ENCODE results near the gene ANKRD53.
A peak's percentile ranks its signal among the peaks of the same experiment; 100 is the strongest.

Gene ANKRD53

DNA sequence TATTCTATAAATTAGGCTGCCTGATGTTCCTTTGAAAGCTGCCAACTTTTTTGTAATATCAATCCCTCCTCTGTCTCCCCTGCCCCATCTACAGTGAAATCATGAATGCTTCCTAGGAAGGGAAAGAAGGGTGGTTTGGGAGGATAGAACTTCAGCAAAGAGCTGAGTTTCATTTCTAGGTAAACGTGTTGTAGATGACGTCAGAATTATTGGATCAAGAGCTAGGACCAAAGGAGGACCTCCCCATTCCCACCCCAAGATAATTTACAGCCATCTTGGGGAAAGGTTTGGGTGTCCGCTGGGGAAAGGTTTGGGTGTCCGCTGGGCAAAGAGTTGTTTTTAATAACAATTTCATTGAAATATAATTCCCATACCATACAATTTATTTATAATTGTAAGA, 11.2 kb upstream of the ANKRD53 start:
- TF ChIP-seq, protein P1, sequence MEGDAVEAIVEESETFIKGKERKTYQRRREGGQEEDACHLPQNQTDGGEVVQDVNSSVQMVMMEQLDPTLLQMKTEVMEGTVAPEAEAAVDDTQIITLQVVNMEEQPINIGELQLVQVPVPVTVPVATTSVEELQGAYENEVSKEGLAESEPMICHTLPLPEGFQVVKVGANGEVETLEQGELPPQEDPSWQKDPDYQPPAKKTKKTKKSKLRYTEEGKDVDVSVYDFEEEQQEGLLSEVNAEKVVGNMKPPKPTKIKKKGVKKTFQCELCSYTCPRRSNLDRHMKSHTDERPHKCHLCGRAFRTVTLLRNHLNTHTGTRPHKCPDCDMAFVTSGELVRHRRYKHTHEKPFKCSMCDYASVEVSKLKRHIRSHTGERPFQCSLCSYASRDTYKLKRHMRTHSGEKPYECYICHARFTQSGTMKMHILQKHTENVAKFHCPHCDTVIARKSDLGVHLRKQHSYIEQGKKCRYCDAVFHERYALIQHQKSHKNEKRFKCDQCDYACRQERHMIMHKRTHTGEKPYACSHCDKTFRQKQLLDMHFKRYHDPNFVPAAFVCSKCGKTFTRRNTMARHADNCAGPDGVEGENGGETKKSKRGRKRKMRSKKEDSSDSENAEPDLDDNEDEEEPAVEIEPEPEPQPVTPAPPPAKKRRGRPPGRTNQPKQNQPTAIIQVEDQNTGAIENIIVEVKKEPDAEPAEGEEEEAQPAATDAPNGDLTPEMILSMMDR (conservative IDR thresholded peaks at IDR 0.05; ENCODE audit: low read depth, low read length) = no peak
- no peak for DNase-seq (ENCODE audit: low read depth)
- H3K4me3 ChIP-seq (ENCODE audit: low read length) = no peak overlapping the region

DNA sequence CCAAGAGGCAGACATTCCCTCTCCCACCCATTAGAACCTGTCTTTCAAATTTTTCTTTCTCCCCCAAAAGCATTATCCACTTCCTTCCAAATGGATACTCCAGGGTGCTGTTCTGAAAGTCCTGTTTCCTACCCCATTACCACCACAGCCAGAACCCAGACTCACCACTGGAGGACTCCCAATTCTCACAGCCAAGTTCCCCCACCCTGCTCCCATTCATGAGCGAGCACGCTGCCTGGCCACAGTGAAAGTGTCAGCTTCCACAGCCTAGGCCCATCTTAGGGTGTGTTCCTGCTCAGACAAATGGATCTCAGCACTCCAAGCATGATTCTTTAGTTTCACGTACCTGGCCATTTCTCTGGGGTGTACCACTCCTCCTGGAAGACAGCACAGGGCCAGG, 3.8 kb upstream of the ANKRD53 start:
- no peak overlapping the region for H3K4me3 ChIP-seq (ENCODE audit: low read length)
- TF ChIP-seq, protein P1 (conservative IDR thresholded peaks at IDR 0.05; ENCODE audit: low read depth, low read length) = no peak
- DNase-seq (ENCODE audit: low read depth) = no peak

DNA sequence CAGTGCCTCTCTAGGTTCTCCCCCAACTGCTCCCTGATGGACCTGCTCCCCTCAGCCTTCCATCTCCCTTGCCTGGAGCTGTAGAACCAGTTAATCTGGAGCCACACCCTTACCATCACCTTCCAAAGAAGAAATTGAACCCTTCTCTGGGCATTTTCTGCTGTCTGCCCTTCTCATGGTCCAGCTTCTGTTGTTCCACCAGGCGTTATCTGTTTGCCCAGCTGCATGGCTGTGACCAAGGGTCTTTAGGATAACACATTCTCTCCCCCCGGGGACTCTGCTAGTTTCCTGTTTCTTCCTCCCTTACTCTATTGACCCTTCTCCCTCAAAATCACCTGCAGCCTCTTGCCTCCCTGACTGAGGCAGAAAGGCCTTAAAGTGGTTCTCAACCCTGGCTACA, 3.2 kb upstream of the ANKRD53 start:
- TF ChIP-seq, protein P1 (conservative IDR thresholded peaks at IDR 0.05; ENCODE audit: low read depth, low read length) = no peak
- no peak overlapping the region for H3K4me3 ChIP-seq (ENCODE audit: low read length)
- no peak for DNase-seq (ENCODE audit: low read depth)

DNA sequence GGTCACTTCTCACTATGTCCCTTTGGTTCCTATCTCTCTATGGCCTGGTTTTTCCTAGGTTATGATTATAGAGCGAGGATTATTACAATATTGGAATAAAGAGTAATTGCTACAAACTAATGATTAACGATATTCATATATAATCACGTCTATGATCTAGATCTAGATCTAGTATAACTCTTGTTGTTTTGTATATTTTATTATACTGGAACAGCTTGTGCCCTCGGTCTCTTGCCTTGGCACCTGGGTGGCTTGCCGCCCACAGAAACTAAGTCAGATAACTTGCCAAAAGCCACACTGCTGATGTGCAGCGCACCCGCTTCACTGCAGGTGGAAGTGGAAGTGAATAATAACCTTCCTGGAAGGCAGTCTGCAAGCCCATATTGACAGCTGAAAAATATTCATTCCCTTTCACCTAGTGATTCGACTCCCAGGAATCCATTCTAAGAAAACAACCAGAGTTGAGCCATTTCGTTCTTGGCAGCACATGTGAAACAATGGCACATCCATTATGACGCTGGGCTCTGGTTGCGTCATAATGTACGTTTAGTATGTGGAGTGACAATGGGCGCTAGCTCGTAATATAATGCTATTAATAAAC, 725 bp upstream of the ANKRD53 start:
- TF ChIP-seq, protein P1 (conservative IDR thresholded peaks at IDR 0.05; ENCODE audit: low read depth, low read length) = no peak
- H3K4me3 ChIP-seq (ENCODE audit: low read length) = peak overlapping the region; percentile 64
- no peak for DNase-seq (ENCODE audit: low read depth)

DNA sequence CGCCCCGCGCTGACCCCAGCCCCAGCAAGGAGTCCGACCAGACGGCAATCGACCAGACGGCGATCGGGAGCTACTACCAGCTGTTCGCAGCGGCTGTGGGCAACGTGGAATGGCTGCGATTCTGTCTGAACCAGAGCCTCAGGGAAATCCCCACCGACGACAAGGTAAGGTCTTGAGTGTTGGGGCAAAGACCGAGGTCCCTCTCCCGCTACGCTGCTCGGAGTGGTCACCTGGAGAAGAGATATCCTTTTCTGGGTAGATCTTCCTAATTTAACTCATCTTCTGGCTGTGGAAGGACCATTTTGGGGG, 704 bp downstream of the ANKRD53 start:
- TF ChIP-seq, protein P1 (conservative IDR thresholded peaks at IDR 0.05; ENCODE audit: low read depth, low read length) = no peak
- H3K4me3 ChIP-seq (ENCODE audit: low read length) = peak overlapping the region; percentile 57
- DNase-seq (ENCODE audit: low read depth) = no peak

DNA sequence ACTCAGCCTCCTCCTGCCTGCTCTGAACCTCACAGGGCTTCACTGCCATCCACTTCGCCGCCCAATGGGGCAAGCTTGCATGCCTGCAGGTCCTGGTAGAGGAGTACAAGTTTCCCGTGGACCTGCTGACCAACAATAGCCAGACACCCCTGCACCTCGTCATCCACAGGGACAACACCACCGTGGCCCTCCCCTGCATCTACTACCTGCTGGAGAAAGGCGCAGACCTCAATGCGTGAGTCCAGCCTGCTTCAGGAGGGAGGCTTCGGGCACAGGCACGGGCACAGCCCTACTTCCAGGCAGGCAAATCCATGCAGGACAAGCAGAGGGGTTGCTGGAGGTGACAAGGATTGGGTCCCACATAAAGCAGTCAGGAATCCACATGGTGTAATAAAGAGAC, 1.2 kb downstream of the ANKRD53 start:
- DNase-seq (ENCODE audit: low read depth) = no peak
- TF ChIP-seq, protein P1 (conservative IDR thresholded peaks at IDR 0.05; ENCODE audit: low read depth, low read length) = no peak
- H3K4me3 ChIP-seq (ENCODE audit: low read length) = no peak overlapping the region

DNA sequence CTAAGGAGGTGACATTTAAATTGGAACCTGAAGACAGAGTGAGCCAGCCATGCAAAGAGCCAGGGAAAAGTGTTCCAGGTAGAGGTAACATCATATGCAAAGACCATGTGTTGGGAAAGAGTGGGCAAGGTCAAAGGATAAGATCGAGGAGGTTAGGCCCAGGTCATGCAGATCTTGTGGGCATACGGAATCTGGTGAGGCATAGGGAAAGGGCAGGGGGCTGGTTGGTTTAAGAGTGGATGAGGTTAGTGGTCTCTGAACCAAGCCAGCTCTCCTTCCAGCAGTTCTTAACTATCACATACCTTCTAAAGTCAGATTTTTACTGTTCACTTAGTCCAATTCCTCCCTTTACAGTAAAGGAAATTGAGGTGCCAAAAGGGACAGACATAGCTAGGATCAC, 3.0 kb downstream of the ANKRD53 start:
- no peak overlapping the region for H3K4me3 ChIP-seq (ENCODE audit: low read length)
- DNase-seq (ENCODE audit: low read depth) = no peak
- TF ChIP-seq, protein P1 (conservative IDR thresholded peaks at IDR 0.05; ENCODE audit: low read depth, low read length) = no peak

Data from retinal pigment epithelial cell (primary cell).